Measurements from ENCODE around the gene STK11. TPM values are rescaled to one million over a fixed set of nuclear protein-coding genes. Genes with fewer than 3 reads are reported as not detected.

Gene STK11
- total and polyA plus RNA-seq, 2 donors (not counting 3 experiments of a cell fraction or from before 2014, with no cell fraction given) = 39.4 to 75.4 TPM

DNA sequence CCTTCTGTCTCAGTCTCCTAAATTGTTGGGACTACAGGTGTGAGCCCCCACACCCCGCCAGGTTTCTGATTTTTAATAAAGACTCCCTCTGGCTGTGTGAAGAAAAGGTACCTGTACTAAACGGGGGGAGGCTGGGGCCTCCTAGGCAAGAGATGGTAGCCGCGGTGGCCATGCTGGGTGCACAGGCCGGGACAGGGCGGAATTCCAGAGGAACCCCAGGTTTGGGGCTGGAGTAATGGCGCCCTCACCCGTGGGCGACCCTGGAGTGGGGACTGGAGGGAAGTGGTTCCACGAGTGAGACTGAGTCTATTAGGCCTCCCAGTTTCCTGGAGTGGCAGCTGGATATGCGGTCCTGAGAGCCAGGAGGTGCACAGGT, 33.8 kb downstream of the STK11 start:
- Histone ChIP-seq H4K20me1 (replicated peaks; ENCODE audit: control insufficient read depth, extremely low read depth, insufficient read depth, low read length) (no peaks in the 10 kb centered on the region), H3K36me3 (ENCODE audit: control insufficient read depth in 2 of 2, extremely low read depth in 1 of 2, insufficient read depth in 2 of 2, low read length in 2 of 2) (peaks cover 0 to 9% of the 10 kb centered on the region in 2 experiments), H3K9ac (replicated peaks; ENCODE audit: extremely low read depth, insufficient read depth, low read length) (no peak overlapping the region), H2AFZ (ENCODE audit: low read depth, low read length) (no peak overlapping the region), H3K9me1 (replicated peaks; ENCODE audit: control insufficient read depth, extremely low read depth, insufficient read depth, low read length) (no peaks in the 10 kb centered on the region), H3K4me2 (ENCODE audit: insufficient read depth, low read length) (no peak overlapping the region), H3K4me3 (replicated peaks in 1 of 3; ENCODE audit: insufficient read depth in 1 of 3, low read depth in 1 of 3, low read length in 3 of 3) (no peak overlapping the region), H3K27ac (ENCODE audit: insufficient read depth, low read depth, low read length) (no peak overlapping the region), H3K27me3 (ENCODE audit: control insufficient read depth in 2 of 2, insufficient read depth in 2 of 2, low read length in 2 of 2) (no peaks in the 10 kb centered on the region), H3K4me1 (ENCODE audit: control insufficient read depth, extremely low read depth, insufficient read depth, low read length) (peaks cover 9% of the 10 kb centered on the region), H3K79me2 (ENCODE audit: control insufficient read depth, insufficient read depth, low read length) (peaks cover 13% of the 10 kb centered on the region), H3K9me3 (replicated peaks; ENCODE audit: control insufficient read depth, insufficient read depth, low read length) (no peaks in the 10 kb centered on the region)
- POLR2A ChIA-PET = no interaction called here
- no peak for FAIRE-seq
- no peak for TF ChIP-seq EZH2 (IDR thresholded peaks at IDR 0.05; ENCODE audit: borderline replicate concordance, low read depth, low read length, severe bottlenecking)
- TF ChIP-seq JUN (IDR thresholded peaks at IDR 0.05; ENCODE audit: borderline replicate concordance, insufficient read depth, insufficient read length, low read depth) = no peak
- TF ChIP-seq, protein P1, sequence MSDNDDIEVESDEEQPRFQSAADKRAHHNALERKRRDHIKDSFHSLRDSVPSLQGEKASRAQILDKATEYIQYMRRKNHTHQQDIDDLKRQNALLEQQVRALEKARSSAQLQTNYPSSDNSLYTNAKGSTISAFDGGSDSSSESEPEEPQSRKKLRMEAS (IDR thresholded peaks at IDR 0.05; ENCODE audit: insufficient read depth, insufficient read length) = no peak
- intact Hi-C loops (cut with micrococcal nuclease) = no loop called here
- CTCF ChIA-PET = interaction anchor here (1.2 kb wide), 1 partner anchor 17 kb away, joined by 5 read pairs; no protein-coding TSS in a partner anchor
- no peak for DNase-seq (ENCODE audit: low read depth, low spot score)
- dilution Hi-C loops (cut with MboI; ENCODE audit: extremely low pct_ligation_motif_present, low sequenced_read_pairs) = no loop called here
- BruUV-seq (replicated peaks) = no TSS peak

DNA sequence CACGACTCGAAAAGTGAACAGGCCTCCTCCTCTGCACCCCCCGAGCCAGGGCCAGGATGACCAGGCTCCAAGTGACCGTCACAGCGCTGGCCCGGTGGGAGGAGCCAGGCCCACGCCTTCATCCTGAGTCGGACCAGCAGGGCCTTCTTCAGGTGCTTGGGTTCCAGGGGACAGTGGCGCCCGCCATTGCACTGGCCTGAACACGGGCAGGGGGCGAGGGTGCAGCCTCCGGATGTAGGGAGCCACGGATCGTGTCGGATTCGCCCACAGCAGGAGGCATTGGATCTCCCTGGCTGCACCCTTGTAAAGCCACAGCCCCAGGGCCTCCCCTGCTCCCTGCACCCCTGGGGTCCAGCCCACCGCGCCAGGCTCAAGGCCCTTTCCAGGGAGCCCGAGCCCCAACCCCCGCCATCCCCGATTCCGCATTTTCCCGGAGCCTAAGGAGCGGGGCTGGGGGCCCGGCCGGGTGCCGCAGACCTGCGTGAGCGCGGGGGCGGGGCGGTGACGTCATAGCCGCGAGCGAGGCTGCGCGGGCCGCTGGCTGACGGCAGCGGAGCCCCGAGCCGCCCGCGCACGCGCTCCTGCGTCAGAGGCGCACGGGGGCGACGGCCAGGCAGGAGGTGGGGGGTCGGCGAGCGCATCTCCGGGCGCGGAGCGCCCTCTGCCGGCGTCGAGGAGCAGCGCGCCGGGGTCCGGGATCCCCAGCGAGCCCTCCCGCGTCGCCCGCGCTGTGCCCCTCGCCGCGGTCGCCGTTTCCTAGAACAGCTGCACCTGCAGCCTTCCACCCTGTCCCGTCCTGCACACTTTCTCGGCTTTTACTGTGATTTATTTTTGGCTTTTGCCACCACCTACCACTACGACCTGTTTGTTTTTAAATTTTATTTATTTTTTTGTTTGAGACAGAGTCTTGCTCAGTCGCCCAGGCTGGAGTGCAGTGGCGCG, 34.5 kb downstream of the STK11 start:
- Histone ChIP-seq H3K79me2 (ENCODE audit: control insufficient read depth, insufficient read depth, low read length) (peaks cover 15% of the 10 kb centered on the region), H3K9me3 (replicated peaks; ENCODE audit: control insufficient read depth, insufficient read depth, low read length) (no peaks in the 10 kb centered on the region), H4K20me1 (replicated peaks; ENCODE audit: control insufficient read depth, extremely low read depth, insufficient read depth, low read length) (no peaks in the 10 kb centered on the region), H3K27me3 (ENCODE audit: control insufficient read depth in 2 of 2, insufficient read depth in 2 of 2, low read length in 2 of 2) (no peaks in the 10 kb centered on the region), H3K4me3 (replicated peaks in 1 of 3; ENCODE audit: insufficient read depth in 1 of 3, low read depth in 1 of 3, low read length in 3 of 3) (peak overlapping the region in 1 of 3 experiments; percentile 15), H3K4me2 (ENCODE audit: insufficient read depth, low read length) (peak overlapping the region; percentile 53), H3K4me1 (ENCODE audit: control insufficient read depth, extremely low read depth, insufficient read depth, low read length) (peaks cover 12% of the 10 kb centered on the region), H3K9me1 (replicated peaks; ENCODE audit: control insufficient read depth, extremely low read depth, insufficient read depth, low read length) (no peaks in the 10 kb centered on the region), H3K36me3 (ENCODE audit: control insufficient read depth in 2 of 2, extremely low read depth in 1 of 2, insufficient read depth in 2 of 2, low read length in 2 of 2) (peaks cover 0 to 5% of the 10 kb centered on the region in 2 experiments), H3K9ac (replicated peaks; ENCODE audit: extremely low read depth, insufficient read depth, low read length) (peak overlapping the region; percentile 12), H2AFZ (ENCODE audit: low read depth, low read length) (peak overlapping the region; percentile 72), H3K27ac (ENCODE audit: insufficient read depth, low read depth, low read length) (peak overlapping the region; percentile 39)
- POLR2A ChIA-PET = interaction anchor here (1.7 kb wide), 1 partner anchor 29 kb away, joined by 12 read pairs; the partner anchor contains the start of gene CIRBP
- DNase-seq (ENCODE audit: low read depth, low spot score) = peak; percentile 86
- dilution Hi-C loops (cut with MboI; ENCODE audit: extremely low pct_ligation_motif_present, low sequenced_read_pairs) (no loop called here), intact Hi-C loops (cut with micrococcal nuclease) (loop anchor here (1.0 to 10.0 kb wide), 6 partner anchors 19 to 445 kb away; partner anchors contain the start of genes GPX4 and PTBP1)
- peak; percentile 71 for FAIRE-seq
- CTCF ChIA-PET = interaction anchor here (0.6 to 7.3 kb wide), 4 partner anchors 26 to 126 kb away, joined by 4 to 1001 read pairs (median 8); partner anchors contain the start of gene CIRBP
- no TSS peak for BruUV-seq (replicated peaks)
- TF ChIP-seq MYC (IDR thresholded peaks at IDR 0.05; ENCODE audit: low read depth, low read length) (no peak), POLR2AphosphoS5 (IDR thresholded peaks at IDR 0.05; ENCODE audit: insufficient read depth, low read depth, low read length) (peak; percentile 84), POLR2A (IDR thresholded peaks at IDR 0.05; ENCODE audit: low read depth, low read length) (no peak), FOS (IDR thresholded peaks at IDR 0.05; ENCODE audit: borderline replicate concordance, insufficient read depth, low read length) (peak; percentile 30), EZH2 (IDR thresholded peaks at IDR 0.05; ENCODE audit: borderline replicate concordance, low read depth, low read length, severe bottlenecking) (no peak), GATA2 (IDR thresholded peaks at IDR 0.05; ENCODE audit: insufficient read depth, insufficient read length, low read depth, low read length) (no peak)
- TF ChIP-seq, protein P2, sequence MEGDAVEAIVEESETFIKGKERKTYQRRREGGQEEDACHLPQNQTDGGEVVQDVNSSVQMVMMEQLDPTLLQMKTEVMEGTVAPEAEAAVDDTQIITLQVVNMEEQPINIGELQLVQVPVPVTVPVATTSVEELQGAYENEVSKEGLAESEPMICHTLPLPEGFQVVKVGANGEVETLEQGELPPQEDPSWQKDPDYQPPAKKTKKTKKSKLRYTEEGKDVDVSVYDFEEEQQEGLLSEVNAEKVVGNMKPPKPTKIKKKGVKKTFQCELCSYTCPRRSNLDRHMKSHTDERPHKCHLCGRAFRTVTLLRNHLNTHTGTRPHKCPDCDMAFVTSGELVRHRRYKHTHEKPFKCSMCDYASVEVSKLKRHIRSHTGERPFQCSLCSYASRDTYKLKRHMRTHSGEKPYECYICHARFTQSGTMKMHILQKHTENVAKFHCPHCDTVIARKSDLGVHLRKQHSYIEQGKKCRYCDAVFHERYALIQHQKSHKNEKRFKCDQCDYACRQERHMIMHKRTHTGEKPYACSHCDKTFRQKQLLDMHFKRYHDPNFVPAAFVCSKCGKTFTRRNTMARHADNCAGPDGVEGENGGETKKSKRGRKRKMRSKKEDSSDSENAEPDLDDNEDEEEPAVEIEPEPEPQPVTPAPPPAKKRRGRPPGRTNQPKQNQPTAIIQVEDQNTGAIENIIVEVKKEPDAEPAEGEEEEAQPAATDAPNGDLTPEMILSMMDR (IDR thresholded peaks at IDR 0.05; ENCODE audit: extremely low read depth in 1 of 2, insufficient read depth in 1 of 2, low read depth in 1 of 2, low read length in 2 of 2) = peak; percentile 83 to 93
- TF ChIP-seq, protein P1 (IDR thresholded peaks at IDR 0.05; ENCODE audit: insufficient read depth, insufficient read length) = no peak
